ENCODE results near the gene ANKRD39. TPM values are rescaled to one million over a fixed set of nuclear protein-coding genes. Genes with fewer than 3 reads are reported as not detected.
A peak's percentile ranks its signal among the peaks of the same experiment; 100 is the strongest.

Gene ANKRD39
- total RNA-seq, 1 experiment from 2014 or later, result 21.5 TPM

DNA sequence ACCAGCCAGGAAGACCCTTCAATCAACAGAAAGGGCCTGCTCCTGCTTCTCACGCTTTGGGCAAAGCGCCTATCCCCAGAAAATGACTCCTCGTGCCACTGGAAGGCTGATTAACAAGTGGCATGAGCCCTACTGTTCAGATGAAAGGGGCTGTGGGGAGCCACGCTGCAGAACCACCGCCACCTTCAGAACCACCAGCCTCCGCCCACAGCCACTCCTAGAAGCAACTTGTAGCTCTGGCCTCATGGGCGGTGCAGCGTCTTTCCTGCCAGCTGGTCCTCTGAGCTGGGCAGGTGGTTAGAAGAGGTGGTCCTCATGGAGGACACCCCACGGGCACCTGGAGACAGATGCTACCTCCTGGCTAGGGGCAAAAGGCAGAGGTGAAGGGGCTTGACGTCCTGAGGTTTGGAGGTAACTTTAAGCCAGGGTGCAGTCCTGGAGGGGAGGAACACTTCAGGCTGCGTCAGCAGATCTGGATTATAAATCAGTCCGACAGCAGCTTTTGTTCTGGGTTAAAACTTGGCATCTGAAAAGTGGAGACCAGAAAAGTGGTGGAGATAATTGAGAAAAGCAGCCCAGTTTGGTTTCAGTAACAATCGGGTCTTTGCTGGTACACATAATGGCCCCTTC is 12.9 kb upstream of the ANKRD39 start:
- peaks cover 30% of the 10 kb centered on the region for H3K36me3 ChIP-seq
- DNase-seq (ENCODE audit: low read depth in 1 of 2, low spot score in 2 of 2), result no peak
- 0 out of 2 replicates have a peak, but pooled peaks cover 4% of the 10 kb centered on the region for H3K9me3 ChIP-seq (replicated peaks)
- peaks cover 24% of the 10 kb centered on the region for H3K4me1 ChIP-seq (replicated peaks)
- peaks cover 4% of the 10 kb centered on the region; the same call in 1 of the 2 replicates for H3K27me3 ChIP-seq (replicated peaks)
- no peak overlapping the region; the same call in 1 of the 2 replicates for H3K4me3 ChIP-seq
- H3K27ac ChIP-seq, result no peak overlapping the region

- peak within 1 kb of the TSS; percentile 83 for H3K27ac ChIP-seq
- DNase-seq (ENCODE audit: low read depth in 1 of 2, low spot score in 2 of 2), result peak; percentile 26 to 50
- H3K9me3 ChIP-seq (replicated peaks), result 0 out of 2 replicates have a peak, but pooled peaks cover 4% of the 10 kb centered on the region
- peaks cover 37% of the 10 kb centered on the region for H3K36me3 ChIP-seq
- peaks cover 4% of the 10 kb centered on the region; the same call in 1 of the 2 replicates for H3K27me3 ChIP-seq (replicated peaks)
- peak within 1 kb of the TSS; percentile 87 for H3K4me3 ChIP-seq
- peaks cover 24% of the 10 kb centered on the region for H3K4me1 ChIP-seq (replicated peaks)
Measured at GRCh38 chr2:96869822-96870625, 12.2 kb upstream of the ANKRD39 start, which contains the start of gene SEMA4C. SEMA4C (minus strand) TSS chr2:96870080; CDS start chr2:96867886, 2,194 bp downstream.

DNA sequence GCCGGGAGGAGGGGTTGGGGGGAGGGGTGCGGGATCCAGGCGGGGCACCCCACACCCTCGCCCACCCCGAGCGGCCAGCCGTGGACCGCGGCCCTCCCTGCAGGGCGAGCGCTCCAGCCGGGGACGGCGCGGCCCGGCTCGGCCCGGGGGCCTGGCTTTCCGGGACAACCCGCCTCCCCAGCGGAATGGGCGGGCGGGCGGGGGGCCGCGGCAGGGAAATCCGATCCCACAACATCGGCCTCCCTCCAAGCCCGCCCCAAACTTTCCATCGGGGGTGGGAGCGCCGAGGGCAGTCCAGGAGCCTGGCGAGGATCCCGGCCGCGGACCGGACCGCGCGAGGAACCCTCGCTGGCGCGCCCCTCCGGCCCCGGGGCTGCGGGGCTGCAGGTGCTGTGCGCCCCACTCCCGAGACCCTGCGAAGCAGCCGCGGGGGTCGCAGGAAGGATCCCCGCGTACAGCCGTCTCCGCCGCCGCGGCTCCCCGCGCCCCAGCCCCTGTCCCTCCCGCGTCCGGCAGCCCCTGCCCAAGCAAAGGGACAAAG is 11.5 kb upstream of the ANKRD39 start:
- H3K27ac ChIP-seq, result peak overlapping the region; percentile 83
- 0 out of 2 replicates have a peak, but pooled peaks cover 4% of the 10 kb centered on the region for H3K9me3 ChIP-seq (replicated peaks)
- H3K36me3 ChIP-seq, result peaks cover 44% of the 10 kb centered on the region
- peak overlapping the region; percentile 87 for H3K4me3 ChIP-seq
- peaks cover 24% of the 10 kb centered on the region for H3K4me1 ChIP-seq (replicated peaks)
- peaks cover 4% of the 10 kb centered on the region; the same call in 1 of the 2 replicates for H3K27me3 ChIP-seq (replicated peaks)
- peak; percentile 41 to 65 for DNase-seq (ENCODE audit: low read depth in 1 of 2, low spot score in 2 of 2)

GRCh38 chr2:96868555-96869280 is 10.9 kb upstream of the ANKRD39 start:
- Histone ChIP-seq H3K36me3 (peaks cover 50% of the 10 kb centered on the region), H3K9me3 (replicated peaks) (0 out of 2 replicates have a peak, but pooled peaks cover 4% of the 10 kb centered on the region), H3K27me3 (replicated peaks) (peaks cover 4% of the 10 kb centered on the region; the same call in 1 of the 2 replicates), H3K4me1 (replicated peaks) (peaks cover 24% of the 10 kb centered on the region), H3K27ac (peak overlapping the region; percentile 83), H3K4me3 (peak overlapping the region; percentile 87)
- peak; percentile 80 to 94 for DNase-seq (ENCODE audit: low read depth in 1 of 2, low spot score in 2 of 2)

DNA sequence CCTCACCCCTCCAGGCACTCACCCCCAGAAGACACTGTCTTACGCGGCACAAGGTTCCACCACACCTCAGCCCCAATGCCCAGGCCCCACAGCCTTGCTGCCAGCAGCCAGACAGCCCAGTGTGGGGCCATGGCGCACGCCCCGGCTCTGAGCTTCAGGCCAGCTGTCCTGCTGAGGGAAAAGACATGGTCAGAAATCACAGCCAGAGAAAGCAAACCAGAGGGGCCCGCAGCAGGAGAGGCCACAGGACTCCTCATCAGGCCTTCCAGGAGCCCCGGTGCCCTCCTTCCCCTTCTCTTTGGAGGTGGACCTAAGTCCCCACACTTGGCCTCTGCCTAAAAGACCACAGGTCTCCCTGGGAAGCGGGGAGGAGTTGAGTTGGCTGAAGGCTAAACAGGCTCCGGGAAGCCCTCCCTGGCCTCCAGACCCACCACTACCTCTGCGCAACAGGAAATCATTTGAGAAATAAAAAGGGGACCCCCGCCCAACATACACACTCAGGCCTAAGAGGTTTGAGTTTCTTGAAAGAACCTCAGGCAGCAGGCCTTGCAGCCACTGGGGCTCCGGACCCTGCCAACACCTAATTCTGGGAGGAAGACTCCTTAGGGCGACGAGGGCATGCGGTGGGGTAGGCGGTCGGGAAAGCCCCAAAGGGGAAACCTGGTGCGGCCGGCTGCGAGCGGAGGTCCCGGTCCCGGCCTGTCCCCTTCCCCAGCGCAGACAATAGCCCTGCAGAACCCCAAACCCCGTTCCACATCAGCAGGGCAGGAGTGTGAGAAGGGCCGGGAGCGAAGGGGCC is 10.1 kb upstream of the ANKRD39 start:
- peak overlapping the region; percentile 87 for H3K4me3 ChIP-seq
- peaks cover 31% of the 10 kb centered on the region for H3K4me1 ChIP-seq (replicated peaks)
- peak overlapping the region; percentile 83 for H3K27ac ChIP-seq
- H3K36me3 ChIP-seq, result peaks cover 58% of the 10 kb centered on the region
- 0 out of 2 replicates have a peak, but pooled peaks cover 4% of the 10 kb centered on the region for H3K9me3 ChIP-seq (replicated peaks)
- DNase-seq (ENCODE audit: low read depth in 1 of 2, low spot score in 2 of 2), result peak; percentile 33 to 43
- peaks cover 4% of the 10 kb centered on the region; the same call in 1 of the 2 replicates for H3K27me3 ChIP-seq (replicated peaks)

DNA sequence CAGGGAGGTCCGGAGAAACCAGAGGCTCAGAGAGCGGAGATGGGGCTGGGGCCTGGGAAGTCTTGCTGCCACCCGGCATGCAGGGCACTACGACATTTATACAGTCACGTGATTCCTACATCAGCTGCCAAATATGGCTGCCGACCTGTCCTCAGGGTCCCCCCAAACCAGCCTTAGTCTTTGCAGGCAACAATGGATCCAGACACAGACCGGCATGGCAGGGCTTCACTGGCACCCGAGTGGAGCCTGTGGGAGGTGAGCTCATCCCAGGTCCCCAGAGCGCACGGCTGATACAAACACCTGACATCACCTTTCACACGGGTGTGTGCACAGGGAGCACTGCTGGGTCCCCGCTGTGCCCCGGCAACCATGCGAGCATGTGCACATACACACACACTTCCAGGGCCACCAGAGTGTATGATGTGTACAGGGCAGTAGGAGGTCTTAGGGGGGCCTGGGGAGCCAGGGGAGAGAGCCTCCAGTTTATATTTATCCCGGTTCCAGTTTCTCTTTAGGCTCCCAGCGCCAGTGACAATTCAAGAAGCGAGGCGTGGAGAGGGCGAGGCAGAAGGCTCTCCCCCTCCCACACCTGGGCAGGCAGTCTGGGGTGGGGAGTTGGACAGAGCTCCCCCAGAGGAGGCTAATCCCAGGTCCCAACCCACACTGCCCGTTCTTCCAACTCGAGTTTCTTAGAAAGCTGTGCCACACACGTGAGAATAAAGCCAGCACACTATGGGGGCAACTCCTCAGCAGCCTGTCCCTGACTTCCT is 9.4 kb upstream of the ANKRD39 start:
- Histone ChIP-seq H3K4me1 (replicated peaks) (peaks cover 32% of the 10 kb centered on the region), H3K36me3 (peaks cover 64% of the 10 kb centered on the region), H3K4me3 (peak overlapping the region; percentile 87), H3K27me3 (replicated peaks) (peaks cover 4% of the 10 kb centered on the region; the same call in 1 of the 2 replicates), H3K9me3 (replicated peaks) (0 out of 2 replicates have a peak, but pooled peaks cover 4% of the 10 kb centered on the region), H3K27ac (no peak overlapping the region)
- no peak for DNase-seq (ENCODE audit: low read depth in 1 of 2, low spot score in 2 of 2)

DNA sequence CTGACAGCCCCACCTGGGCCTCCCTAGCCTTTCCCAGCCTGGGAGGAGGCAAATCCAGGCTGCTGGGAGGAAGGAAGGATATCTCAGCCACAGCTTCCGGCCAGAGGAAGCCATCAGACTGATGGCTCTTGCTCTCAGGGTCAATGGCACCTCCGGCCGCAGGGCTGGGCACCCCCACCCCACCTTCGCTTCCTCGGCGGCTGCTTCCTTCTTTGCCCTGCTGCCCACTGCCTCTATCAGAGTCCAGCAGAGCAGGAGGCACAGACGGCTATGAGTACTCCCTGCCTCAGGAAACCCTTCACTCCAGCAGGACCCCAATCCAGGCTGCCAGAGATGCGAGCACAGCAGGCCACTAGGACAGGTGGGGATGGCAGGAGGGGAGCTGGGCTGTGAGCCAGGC is 8.8 kb upstream of the ANKRD39 start:
- peak in 1 of 2 experiments; percentile 41 for DNase-seq (ENCODE audit: low read depth in 1 of 2, low spot score in 2 of 2)
- H3K4me1 ChIP-seq (replicated peaks), result peaks cover 32% of the 10 kb centered on the region
- H3K36me3 ChIP-seq, result peaks cover 69% of the 10 kb centered on the region
- no peak overlapping the region for H3K27ac ChIP-seq
- H3K9me3 ChIP-seq (replicated peaks), result 0 out of 2 replicates have a peak, but pooled peaks cover 4% of the 10 kb centered on the region
- H3K4me3 ChIP-seq, result no peak overlapping the region
- H3K27me3 ChIP-seq (replicated peaks), result peaks cover 4% of the 10 kb centered on the region; the same call in 1 of the 2 replicates

GRCh38 chr2:96866149-96866548 is 8.3 kb upstream of the ANKRD39 start:
- 0 out of 2 replicates have a peak, but pooled peaks cover 4% of the 10 kb centered on the region for H3K9me3 ChIP-seq (replicated peaks)
- no peak for DNase-seq (ENCODE audit: low read depth in 1 of 2, low spot score in 2 of 2)
- no peak overlapping the region for H3K27ac ChIP-seq
- no peak overlapping the region for H3K4me3 ChIP-seq
- H3K27me3 ChIP-seq (replicated peaks), result peaks cover 4% of the 10 kb centered on the region; the same call in 1 of the 2 replicates
- peaks cover 32% of the 10 kb centered on the region for H3K4me1 ChIP-seq (replicated peaks)
- peaks cover 74% of the 10 kb centered on the region for H3K36me3 ChIP-seq

- Histone ChIP-seq H3K4me1 (replicated peaks) (peaks cover 32% of the 10 kb centered on the region), H3K36me3 (peaks cover 79% of the 10 kb centered on the region), H3K27ac (no peak overlapping the region), H3K4me3 (no peak overlapping the region), H3K27me3 (replicated peaks) (peaks cover 3% of the 10 kb centered on the region; the same call in 1 of the 2 replicates), H3K9me3 (replicated peaks) (0 out of 2 replicates have a peak, but pooled peaks cover 4% of the 10 kb centered on the region)
- no peak for DNase-seq (ENCODE audit: low read depth in 1 of 2, low spot score in 2 of 2)
Measured at GRCh38 chr2:96865654-96866053, 7.8 kb upstream of the ANKRD39 start.

GRCh38 chr2:96864343-96865091 is 6.7 kb upstream of the ANKRD39 start:
- Histone ChIP-seq H3K27me3 (replicated peaks) (no peaks in the 10 kb centered on the region; the same call in 1 of the 2 replicates), H3K36me3 (peaks cover 83% of the 10 kb centered on the region), H3K9me3 (replicated peaks) (0 out of 2 replicates have a peak, but pooled peaks cover 4% of the 10 kb centered on the region), H3K4me1 (replicated peaks) (peaks cover 23% of the 10 kb centered on the region), H3K4me3 (no peak overlapping the region), H3K27ac (no peak overlapping the region)
- DNase-seq (ENCODE audit: low read depth in 1 of 2, low spot score in 2 of 2), result no peak

DNA sequence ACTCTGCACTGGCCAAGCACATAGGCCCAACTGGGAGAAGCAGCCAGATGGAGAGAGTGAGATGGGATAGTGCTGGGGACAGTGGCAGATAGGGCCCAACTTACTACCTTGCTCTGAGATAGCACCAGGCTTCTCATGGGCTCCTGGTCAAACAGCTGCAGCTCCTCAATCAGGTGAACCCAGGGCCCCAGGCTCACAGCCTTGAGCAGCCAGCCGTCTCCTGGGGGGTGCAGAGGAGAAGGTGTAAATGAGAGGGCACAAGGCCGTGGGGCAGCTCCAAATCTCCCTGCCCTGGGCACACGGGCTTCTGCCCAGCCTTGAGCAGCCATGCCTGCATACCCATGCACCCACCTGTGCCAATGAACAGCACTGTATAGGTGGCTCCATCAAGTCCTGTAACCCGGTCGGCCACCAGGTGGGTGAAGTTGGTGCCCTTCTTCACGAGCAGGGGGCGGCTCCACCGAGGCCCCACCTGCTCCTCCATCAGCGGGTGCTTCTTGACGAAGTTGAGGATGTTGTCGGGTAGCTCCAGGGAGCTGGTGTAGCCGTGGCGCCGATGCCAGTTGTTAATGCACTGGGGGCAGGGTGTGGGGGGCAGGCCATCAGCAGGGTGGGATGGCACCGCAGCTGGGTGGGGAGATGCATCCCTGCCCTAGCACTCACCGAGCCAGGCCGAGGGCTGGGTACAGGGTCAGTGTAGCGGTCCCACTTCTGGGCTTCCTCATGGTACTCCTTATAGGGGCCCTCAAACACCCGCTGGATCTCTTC is 5.9 kb upstream of the ANKRD39 start:
- Histone ChIP-seq H3K4me1 (replicated peaks) (peaks cover 25% of the 10 kb centered on the region), H3K36me3 (peaks cover 80% of the 10 kb centered on the region), H3K4me3 (no peak overlapping the region), H3K9me3 (replicated peaks) (peaks cover under 1% of the 10 kb centered on the region; the same call in 1 of the 2 replicates), H3K27me3 (replicated peaks) (no peaks in the 10 kb centered on the region), H3K27ac (no peak overlapping the region)
- DNase-seq (ENCODE audit: low read depth in 1 of 2, low spot score in 2 of 2), result no peak

Data from SJSA1 (cell line).